GM23338 (cell line): ENCODE results near the gene CD247. TPM values are rescaled to one million over a fixed set of nuclear protein-coding genes. Genes with fewer than 3 reads are reported as not detected.

Experiments used
- ATAC-seq: fragments of 200-7000 bp; cut with Tn5 transposase; 3 replicates; pipeline ENCODE4 v1.9.1; 2020
- DNase-seq: peaks from one replicate; pipeline ENCODE4 v3.0.0-alpha.2; 2015; ENCODE audit warnings: low spot score
- H2AFZ ChIP-seq: fragments of 200-600 bp; sonication (generic); 2 replicates; pipeline ENCODE4 v1.8.0; 2016; ENCODE audit warnings: antibody characterized with exemption, mild to moderate bottlenecking, moderate library complexity
- H3F3A ChIP-seq: fragments of 200-600 bp; sonication (generic); replicated peaks from 2 replicates; pipeline ENCODE4 v1.8.0; 2017; ENCODE audit warnings: antibody characterized with exemption, mixed run types, low read depth
- H3K27ac ChIP-seq: fragments of 200-600 bp; sonication (generic); 2 replicates; pipeline ENCODE4 v1.6.1; 2016; ENCODE audit warnings: low read depth
- H3K27me3 ChIP-seq: fragments of 200-600 bp; sonication (generic); 2 replicates; pipeline ENCODE4 v1.8.0; 2016; ENCODE audit warnings: mild to moderate bottlenecking, mixed run types, moderate library complexity; ENCODE audit not compliant: insufficient read depth
- H3K36me3 ChIP-seq: fragments of 200-600 bp; sonication (generic); 2 replicates; pipeline ENCODE4 v1.8.0; 2016; ENCODE audit warnings: mild to moderate bottlenecking; ENCODE audit not compliant: insufficient read depth
- H3K4me1 ChIP-seq: fragments of 200-600 bp; sonication (generic); 2 replicates; pipeline ENCODE4 v1.8.0; 2016; ENCODE audit warnings: mild to moderate bottlenecking, moderate library complexity; ENCODE audit not compliant: insufficient read depth
- H3K4me2 ChIP-seq: fragments of 200-600 bp; sonication (generic); 2 replicates; pipeline ENCODE4 v1.7.1; 2017; ENCODE audit warnings: mixed run types
- H3K4me3 ChIP-seq: fragments of 200-600 bp; sonication (generic); 2 replicates; pipeline ENCODE4 v1.6.1; 2016; ENCODE audit warnings: mixed run types
- H3K79me2 ChIP-seq: fragments of 200-600 bp; sonication (generic); replicated peaks from 2 replicates; pipeline ENCODE4 v1.8.0; 2017; ENCODE audit warnings: mild to moderate bottlenecking; ENCODE audit not compliant: insufficient read depth
- H3K9me2 ChIP-seq: fragments of 200-600 bp; sonication (generic); 2 replicates; pipeline ENCODE4 v1.8.0; 2017; ENCODE audit not compliant: insufficient read depth
- H4K20me1 ChIP-seq: fragments of 200-600 bp; sonication (generic); replicated peaks from 2 replicates; pipeline ENCODE4 v1.8.0; 2017; ENCODE audit warnings: mild to moderate bottlenecking; ENCODE audit not compliant: insufficient read depth
- H3K27ac Mint-ChIP-seq: 2 replicates; pipeline ENCODE4 v1.8.0; 2020; ENCODE audit warnings: inconsistent platforms, mild to moderate bottlenecking, moderate library complexity, mixed read lengths
- H3K27me3 Mint-ChIP-seq: 3 replicates; pipeline ENCODE4 v1.8.0; 2022; ENCODE audit warnings: low read depth, mild to moderate bottlenecking, moderate library complexity, mixed read lengths, inconsistent platforms; ENCODE audit not compliant: insufficient read depth, poor library complexity
- H3K36me3 Mint-ChIP-seq: 3 replicates; pipeline ENCODE4 v1.8.0; 2021; ENCODE audit warnings: low read depth, mild to moderate bottlenecking, inconsistent platforms, moderate library complexity, mixed read lengths
- H3K4me1 Mint-ChIP-seq: 3 replicates; pipeline ENCODE4 v1.8.0; 2020; ENCODE audit warnings: mild to moderate bottlenecking, inconsistent platforms, mixed read lengths
- H3K4me3 Mint-ChIP-seq: 3 replicates; pipeline ENCODE4 v1.8.0; 2021; ENCODE audit warnings: moderate library complexity, mild to moderate bottlenecking, inconsistent platforms, mixed read lengths
- H3K9me3 Mint-ChIP-seq: 3 replicates; pipeline ENCODE4 v1.8.0; 2020; ENCODE audit warnings: moderate library complexity, mild to moderate bottlenecking, inconsistent platforms, mixed read lengths
- CREB1 ChIP-seq: fragments of 250-450 bp; sonication (Bioruptor Pico); IDR thresholded peaks from 2 replicates; pipeline ENCODE4 v1.5.0; 2020; ENCODE audit warnings: low read depth, mild to moderate bottlenecking, moderate library complexity
- EZH2 ChIP-seq: fragments of 200-600 bp; sonication (generic); IDR thresholded peaks from one replicate; pipeline ENCODE4 v1.8.0; 2017; ENCODE audit warnings: antibody characterized with exemption, mild to moderate bottlenecking, low read depth; ENCODE audit not compliant: unreplicated experiment
- EZH2phosphoT487 ChIP-seq: fragments of 200-600 bp; sonication (generic); IDR thresholded peaks from one replicate; pipeline ENCODE4 v1.8.1; 2018; ENCODE audit warnings: antibody characterized with exemption; ENCODE audit not compliant: unreplicated experiment
- JUNB ChIP-seq: IDR thresholded peaks from one replicate; pipeline ENCODE4 v1.6.1; 2016; ENCODE audit warnings: antibody characterized with exemption; ENCODE audit not compliant: unreplicated experiment
- NANOG ChIP-seq: IDR thresholded peaks from 2 replicates; pipeline ENCODE4 v1.6.1; 2016; ENCODE audit warnings: antibody characterized with exemption, borderline replicate concordance
- POLR2AphosphoS5 ChIP-seq: IDR thresholded peaks from 2 replicates; pipeline ENCODE4 v1.6.1; 2016; ENCODE audit warnings: antibody characterized with exemption, low read depth
- STAT1 ChIP-seq: IDR thresholded peaks from one replicate; pipeline ENCODE4 v1.6.1; 2016; ENCODE audit warnings: antibody characterized with exemption; ENCODE audit not compliant: unreplicated experiment
- ZNF114 ChIP-seq: fragments of 250-450 bp; sonication (Bioruptor Pico); IDR thresholded peaks from 2 replicates; pipeline ENCODE4 v1.5.0; 2020; ENCODE audit warnings: mild to moderate bottlenecking, moderate library complexity
- ZNF331 ChIP-seq: fragments of 250-450 bp; sonication (Bioruptor Pico); IDR thresholded peaks from 2 replicates; pipeline ENCODE4 v1.5.0; 2020; ENCODE audit warnings: low read depth, mild to moderate bottlenecking, moderate library complexity
- polyA plus RNA-seq: library from polyadenylated mRNA; unstranded; fragments of >200 nt; fragmentation: Nextera tagmentation; extraction: Ambion mirVana; gene quantifications from 2 replicates; pipeline ENCODE4 v1.2.1, GENCODE V29; 2016
- total RNA-seq: library from RNA; depleted of rRNA; stranded (reverse); fragments of >200 nt; shearing (Covaris generic); gene quantifications from 2 replicates; pipeline ENCODE4 v1.2.3, GENCODE V29; 2014
- TF ChIP-seq, protein P1 (sequence below): IDR thresholded peaks from 2 replicates; pipeline ENCODE4 v1.6.1; 2016; ENCODE audit warnings: antibody characterized with exemption
- TF ChIP-seq, protein P2 (sequence below): IDR thresholded peaks from one replicate; pipeline ENCODE4 v1.6.1; 2018; ENCODE audit warnings: antibody characterized with exemption; ENCODE audit not compliant: unreplicated experiment
- TF ChIP-seq, protein P3 (sequence below), 2 experiments: fragments of 200-600 bp in 1 of 2; sonication (generic) in 1 of 2; conservative IDR thresholded peaks; 2 replicates each; pipeline versions ENCODE4 v1.5.1 to v1.6.1; 2016 to 2017; ENCODE audit warnings: antibody characterized with exemption in 2 of 2, low read depth in 2 of 2, mild to moderate bottlenecking in 2 of 2, moderate library complexity in 1 of 2

The CD247 gene
- total and polyA plus RNA-seq, 2 experiments from 2014 or later = 1.2 to 1.4 TPM

DNA sequence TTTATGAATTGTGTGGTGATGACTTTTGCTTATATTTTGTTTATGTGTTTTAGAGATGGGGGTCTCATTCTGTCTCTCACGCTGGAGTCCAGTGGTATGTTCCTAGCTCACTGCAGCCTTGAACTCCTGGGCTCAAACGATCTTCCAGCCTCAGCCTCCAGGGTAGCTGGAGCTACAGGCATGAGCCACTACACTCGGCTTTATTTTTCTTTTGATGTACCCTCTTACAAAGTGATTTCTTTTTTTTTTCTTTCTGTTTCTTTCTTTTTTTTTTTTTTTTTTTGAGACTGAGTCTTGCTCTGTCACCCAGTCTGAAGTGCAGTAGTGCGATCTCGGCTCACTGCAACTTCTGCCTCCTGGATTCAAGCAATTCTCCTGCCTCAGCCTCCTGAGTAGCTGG is 46.8 kb downstream of the CD247 start:
- no peaks in the 10 kb centered on the region for H3K79me2 ChIP-seq
- no peak for DNase-seq
- no peaks in the 10 kb centered on the region for H3K9me2 ChIP-seq
- H4K20me1 ChIP-seq = no peaks in the 10 kb centered on the region
- H3K4me1 Mint-ChIP-seq = peaks cover 26% of the 10 kb centered on the region
- no peak overlapping the region for H3K4me3 ChIP-seq
- no peak for TF ChIP-seq EZH2
- H3K27ac Mint-ChIP-seq = no peak overlapping the region
- H3K36me3 Mint-ChIP-seq = no peaks in the 10 kb centered on the region
- no peak overlapping the region for H3K4me3 Mint-ChIP-seq
- H3K4me2 ChIP-seq = no peak overlapping the region
- no peaks in the 10 kb centered on the region for H3F3A ChIP-seq
- H3K27ac ChIP-seq = no peak overlapping the region
- H2AFZ ChIP-seq = no peak overlapping the region
- H3K27me3 ChIP-seq = no peaks in the 10 kb centered on the region
- no peak for ATAC-seq
- H3K4me1 ChIP-seq = peaks cover 9% of the 10 kb centered on the region
- H3K36me3 ChIP-seq = no peaks in the 10 kb centered on the region
- H3K27me3 Mint-ChIP-seq = peaks cover 5% of the 10 kb centered on the region
- H3K9me3 Mint-ChIP-seq = no peaks in the 10 kb centered on the region

DNA sequence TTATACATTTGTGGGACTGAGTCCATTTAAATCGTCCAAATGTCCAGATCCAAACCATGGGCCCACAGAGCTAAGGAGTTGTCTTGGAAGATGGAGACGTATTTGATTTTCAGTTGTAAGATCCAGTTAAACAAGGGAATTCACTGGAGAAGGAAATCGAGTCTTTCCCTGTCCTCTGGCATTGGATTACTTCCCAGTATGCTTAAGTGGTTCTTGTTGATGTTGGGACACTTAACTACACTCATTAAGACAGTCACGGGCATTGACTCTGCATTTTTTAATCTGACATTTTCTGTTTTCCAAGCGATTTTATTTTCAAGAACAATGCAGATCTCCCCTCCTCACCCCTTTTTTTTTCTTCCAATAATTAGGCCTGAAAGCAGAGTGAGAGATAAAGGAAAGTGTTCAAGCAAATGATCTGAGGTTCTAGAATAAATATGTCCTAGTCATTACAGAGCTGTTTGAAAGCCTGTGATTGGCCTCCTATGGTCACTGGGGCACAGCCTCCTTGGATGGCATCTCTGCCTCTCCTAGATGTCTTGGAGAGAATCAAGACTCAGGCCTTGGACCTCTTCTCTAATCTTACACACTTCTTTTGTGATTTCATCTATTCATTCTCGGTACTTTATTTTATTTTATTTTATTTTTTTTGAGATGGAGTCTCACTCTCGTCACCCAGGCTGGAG is 48.9 kb downstream of the CD247 start:
- H3K36me3 Mint-ChIP-seq = no peaks in the 10 kb centered on the region
- Histone ChIP-seq H3K27ac (no peak overlapping the region), H3K79me2 (no peaks in the 10 kb centered on the region), H3F3A (no peaks in the 10 kb centered on the region), H3K27me3 (no peaks in the 10 kb centered on the region), H3K36me3 (no peaks in the 10 kb centered on the region), H2AFZ (no peak overlapping the region), H3K4me1 (peaks cover 9% of the 10 kb centered on the region), H3K4me2 (no peak overlapping the region), H3K4me3 (no peak overlapping the region), H4K20me1 (no peaks in the 10 kb centered on the region), H3K9me2 (no peaks in the 10 kb centered on the region)
- H3K27ac Mint-ChIP-seq = no peak overlapping the region
- peaks cover 32% of the 10 kb centered on the region for H3K4me1 Mint-ChIP-seq
- no peak overlapping the region for H3K4me3 Mint-ChIP-seq
- no peak for ATAC-seq
- H3K9me3 Mint-ChIP-seq = no peaks in the 10 kb centered on the region
- H3K27me3 Mint-ChIP-seq = peaks cover 3% of the 10 kb centered on the region
- no peak for DNase-seq
- TF ChIP-seq EZH2 (no peak), ZNF331 (no peak), CREB1 (CRISPR knock-in tag) (no peak), ZNF114 (CRISPR knock-in tag) (no peak), NANOG (no peak), STAT1 (no peak), EZH2phosphoT487 (no peak), POLR2AphosphoS5 (no peak), JUNB (no peak)
- TF ChIP-seq, protein P1, sequence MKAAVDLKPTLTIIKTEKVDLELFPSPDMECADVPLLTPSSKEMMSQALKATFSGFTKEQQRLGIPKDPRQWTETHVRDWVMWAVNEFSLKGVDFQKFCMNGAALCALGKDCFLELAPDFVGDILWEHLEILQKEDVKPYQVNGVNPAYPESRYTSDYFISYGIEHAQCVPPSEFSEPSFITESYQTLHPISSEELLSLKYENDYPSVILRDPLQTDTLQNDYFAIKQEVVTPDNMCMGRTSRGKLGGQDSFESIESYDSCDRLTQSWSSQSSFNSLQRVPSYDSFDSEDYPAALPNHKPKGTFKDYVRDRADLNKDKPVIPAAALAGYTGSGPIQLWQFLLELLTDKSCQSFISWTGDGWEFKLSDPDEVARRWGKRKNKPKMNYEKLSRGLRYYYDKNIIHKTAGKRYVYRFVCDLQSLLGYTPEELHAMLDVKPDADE = no peak
- TF ChIP-seq, protein P2, sequence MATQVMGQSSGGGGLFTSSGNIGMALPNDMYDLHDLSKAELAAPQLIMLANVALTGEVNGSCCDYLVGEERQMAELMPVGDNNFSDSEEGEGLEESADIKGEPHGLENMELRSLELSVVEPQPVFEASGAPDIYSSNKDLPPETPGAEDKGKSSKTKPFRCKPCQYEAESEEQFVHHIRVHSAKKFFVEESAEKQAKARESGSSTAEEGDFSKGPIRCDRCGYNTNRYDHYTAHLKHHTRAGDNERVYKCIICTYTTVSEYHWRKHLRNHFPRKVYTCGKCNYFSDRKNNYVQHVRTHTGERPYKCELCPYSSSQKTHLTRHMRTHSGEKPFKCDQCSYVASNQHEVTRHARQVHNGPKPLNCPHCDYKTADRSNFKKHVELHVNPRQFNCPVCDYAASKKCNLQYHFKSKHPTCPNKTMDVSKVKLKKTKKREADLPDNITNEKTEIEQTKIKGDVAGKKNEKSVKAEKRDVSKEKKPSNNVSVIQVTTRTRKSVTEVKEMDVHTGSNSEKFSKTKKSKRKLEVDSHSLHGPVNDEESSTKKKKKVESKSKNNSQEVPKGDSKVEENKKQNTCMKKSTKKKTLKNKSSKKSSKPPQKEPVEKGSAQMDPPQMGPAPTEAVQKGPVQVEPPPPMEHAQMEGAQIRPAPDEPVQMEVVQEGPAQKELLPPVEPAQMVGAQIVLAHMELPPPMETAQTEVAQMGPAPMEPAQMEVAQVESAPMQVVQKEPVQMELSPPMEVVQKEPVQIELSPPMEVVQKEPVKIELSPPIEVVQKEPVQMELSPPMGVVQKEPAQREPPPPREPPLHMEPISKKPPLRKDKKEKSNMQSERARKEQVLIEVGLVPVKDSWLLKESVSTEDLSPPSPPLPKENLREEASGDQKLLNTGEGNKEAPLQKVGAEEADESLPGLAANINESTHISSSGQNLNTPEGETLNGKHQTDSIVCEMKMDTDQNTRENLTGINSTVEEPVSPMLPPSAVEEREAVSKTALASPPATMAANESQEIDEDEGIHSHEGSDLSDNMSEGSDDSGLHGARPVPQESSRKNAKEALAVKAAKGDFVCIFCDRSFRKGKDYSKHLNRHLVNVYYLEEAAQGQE = no peak
- TF ChIP-seq, protein P3, sequence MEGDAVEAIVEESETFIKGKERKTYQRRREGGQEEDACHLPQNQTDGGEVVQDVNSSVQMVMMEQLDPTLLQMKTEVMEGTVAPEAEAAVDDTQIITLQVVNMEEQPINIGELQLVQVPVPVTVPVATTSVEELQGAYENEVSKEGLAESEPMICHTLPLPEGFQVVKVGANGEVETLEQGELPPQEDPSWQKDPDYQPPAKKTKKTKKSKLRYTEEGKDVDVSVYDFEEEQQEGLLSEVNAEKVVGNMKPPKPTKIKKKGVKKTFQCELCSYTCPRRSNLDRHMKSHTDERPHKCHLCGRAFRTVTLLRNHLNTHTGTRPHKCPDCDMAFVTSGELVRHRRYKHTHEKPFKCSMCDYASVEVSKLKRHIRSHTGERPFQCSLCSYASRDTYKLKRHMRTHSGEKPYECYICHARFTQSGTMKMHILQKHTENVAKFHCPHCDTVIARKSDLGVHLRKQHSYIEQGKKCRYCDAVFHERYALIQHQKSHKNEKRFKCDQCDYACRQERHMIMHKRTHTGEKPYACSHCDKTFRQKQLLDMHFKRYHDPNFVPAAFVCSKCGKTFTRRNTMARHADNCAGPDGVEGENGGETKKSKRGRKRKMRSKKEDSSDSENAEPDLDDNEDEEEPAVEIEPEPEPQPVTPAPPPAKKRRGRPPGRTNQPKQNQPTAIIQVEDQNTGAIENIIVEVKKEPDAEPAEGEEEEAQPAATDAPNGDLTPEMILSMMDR (conservative IDR thresholded peaks at IDR 0.05; ENCODE audit: low read depth in 2 of 2) = no peak
